Measurements from ENCODE around the gene SP100.

Gene SP100

DNA sequence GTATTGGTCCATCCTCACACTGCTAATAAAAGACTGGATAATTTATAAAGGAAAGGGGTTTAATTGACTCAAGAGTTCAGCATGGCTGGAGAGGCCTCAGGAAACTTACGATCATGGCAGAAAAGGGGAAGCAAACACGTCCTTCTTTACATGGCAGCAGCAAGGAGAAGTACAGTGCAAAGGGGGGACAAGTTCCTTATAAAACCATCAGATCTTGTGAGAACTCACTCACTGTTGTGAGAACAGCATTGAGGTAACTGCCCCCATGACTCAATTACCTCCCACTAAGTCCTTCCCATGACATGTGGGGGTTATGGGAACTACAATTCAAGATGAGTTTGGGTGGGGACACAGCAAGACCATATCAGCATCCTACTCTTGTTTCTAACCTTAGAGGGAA is 37.0 kb downstream of the SP100 start:
- TF ChIP-seq, protein P1, sequence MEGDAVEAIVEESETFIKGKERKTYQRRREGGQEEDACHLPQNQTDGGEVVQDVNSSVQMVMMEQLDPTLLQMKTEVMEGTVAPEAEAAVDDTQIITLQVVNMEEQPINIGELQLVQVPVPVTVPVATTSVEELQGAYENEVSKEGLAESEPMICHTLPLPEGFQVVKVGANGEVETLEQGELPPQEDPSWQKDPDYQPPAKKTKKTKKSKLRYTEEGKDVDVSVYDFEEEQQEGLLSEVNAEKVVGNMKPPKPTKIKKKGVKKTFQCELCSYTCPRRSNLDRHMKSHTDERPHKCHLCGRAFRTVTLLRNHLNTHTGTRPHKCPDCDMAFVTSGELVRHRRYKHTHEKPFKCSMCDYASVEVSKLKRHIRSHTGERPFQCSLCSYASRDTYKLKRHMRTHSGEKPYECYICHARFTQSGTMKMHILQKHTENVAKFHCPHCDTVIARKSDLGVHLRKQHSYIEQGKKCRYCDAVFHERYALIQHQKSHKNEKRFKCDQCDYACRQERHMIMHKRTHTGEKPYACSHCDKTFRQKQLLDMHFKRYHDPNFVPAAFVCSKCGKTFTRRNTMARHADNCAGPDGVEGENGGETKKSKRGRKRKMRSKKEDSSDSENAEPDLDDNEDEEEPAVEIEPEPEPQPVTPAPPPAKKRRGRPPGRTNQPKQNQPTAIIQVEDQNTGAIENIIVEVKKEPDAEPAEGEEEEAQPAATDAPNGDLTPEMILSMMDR (conservative IDR thresholded peaks at IDR 0.05): no peak
- no peak overlapping the region for H3K27ac ChIP-seq

DNA sequence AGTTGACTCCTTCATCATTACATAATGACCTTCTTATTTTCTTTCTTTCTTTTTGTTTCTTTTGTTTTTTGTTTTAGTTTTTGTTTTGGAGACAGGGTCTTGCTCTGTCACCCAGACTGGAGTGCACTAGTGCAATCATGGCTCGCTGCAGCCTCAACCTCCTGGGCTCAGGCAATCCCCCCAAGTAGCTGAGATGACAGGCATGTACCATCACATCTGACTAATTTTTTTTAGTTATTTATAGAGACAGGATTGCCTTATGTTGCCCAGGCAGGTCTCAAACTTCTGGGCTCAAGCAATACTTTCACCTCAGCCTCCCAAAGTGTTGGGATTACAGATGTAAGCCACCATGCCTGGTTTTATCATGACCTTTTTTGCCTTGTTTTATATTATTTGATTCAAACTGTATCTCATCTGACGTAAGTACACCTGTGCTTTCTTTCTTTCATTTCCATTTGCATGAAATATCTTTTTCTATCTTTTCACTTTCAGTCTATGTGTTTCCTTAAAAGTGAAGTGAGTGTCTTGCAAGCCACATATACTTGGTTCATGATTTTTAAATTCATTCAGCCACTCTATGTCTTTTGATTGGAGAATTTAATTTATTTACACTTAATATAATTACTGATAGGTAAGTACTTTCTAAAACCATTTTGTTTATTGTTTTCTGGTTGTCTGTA is 39.1 kb downstream of the SP100 start:
- TF ChIP-seq, protein P1 (conservative IDR thresholded peaks at IDR 0.05): no peak
- H3K27ac ChIP-seq: no peak overlapping the region

DNA sequence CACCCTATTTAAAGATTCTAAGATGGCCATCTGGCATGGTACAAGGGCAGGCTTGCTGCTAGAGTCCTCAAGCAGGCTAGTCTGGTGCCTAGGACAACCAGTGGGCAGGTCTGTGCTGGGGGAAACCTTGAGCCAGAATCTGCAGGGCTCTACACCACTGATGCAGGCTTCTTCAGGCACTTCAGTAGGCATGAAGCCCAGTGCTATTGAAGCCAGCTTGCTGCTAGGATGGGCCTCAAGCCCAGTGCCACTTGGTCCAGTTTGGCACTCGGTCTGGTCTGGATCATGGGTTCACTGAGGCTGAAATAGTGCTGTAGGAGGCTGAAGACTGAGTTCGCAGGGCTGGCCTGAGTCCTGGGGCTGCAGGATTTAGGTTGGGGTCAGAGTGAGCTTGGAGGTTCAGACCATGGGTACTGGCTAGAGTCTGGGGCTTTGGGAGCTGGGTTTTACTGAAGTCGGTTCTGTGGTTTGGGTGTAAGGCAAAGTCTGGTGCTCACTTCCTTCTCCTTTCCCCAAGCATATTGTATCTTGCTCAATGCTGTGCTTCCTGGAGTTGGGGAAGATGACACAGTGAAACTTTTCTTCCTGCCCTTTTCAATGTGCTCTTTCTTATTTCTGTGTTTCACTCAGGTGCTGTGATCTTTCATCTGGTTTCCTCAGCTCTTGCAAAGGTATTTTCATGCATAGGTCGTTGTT is 41.2 kb downstream of the SP100 start:
- TF ChIP-seq, protein P1 (conservative IDR thresholded peaks at IDR 0.05): no peak
- H3K27ac ChIP-seq: no peak overlapping the region

DNA sequence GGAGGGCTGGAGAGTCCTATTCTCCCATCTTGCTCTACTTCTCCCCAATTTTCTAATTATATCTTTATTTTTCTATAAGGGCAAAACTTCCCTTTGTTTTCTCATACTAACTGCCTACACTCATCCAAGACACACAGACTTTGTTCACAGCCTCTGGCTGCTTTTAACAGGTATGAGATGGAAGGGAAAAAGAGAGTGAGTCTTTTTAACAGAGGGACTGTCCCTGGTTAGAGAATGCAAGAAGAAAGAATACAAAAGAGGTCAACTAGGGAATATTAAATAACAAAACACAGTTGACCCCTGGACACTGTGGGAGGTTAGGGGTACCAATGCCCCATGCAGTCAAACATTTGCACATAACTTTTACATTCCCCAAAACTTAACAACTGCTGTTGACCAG is 41.8 kb downstream of the SP100 start:
- TF ChIP-seq, protein P1 (conservative IDR thresholded peaks at IDR 0.05): no peak
- no peak overlapping the region for H3K27ac ChIP-seq

DNA sequence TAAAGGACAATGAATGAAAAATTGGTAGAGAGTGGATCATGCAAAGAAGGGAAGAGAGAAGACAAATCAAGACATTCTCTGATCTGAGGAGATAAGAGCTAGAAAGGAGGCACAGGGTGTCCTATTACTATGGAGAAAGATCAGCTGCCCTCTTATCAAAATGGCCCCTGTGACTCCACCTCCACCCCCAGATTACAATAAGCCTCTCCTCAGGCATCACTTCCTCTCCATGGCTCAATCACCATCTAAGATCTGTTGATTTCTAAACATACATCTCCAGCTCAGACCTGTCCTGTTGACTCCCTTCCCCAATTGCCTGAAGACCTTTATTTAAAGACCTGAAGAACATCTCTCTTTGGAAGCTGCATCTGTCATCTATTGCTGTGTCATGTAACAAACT is 43.2 kb downstream of the SP100 start:
- TF ChIP-seq, protein P1 (conservative IDR thresholded peaks at IDR 0.05): no peak

DNA sequence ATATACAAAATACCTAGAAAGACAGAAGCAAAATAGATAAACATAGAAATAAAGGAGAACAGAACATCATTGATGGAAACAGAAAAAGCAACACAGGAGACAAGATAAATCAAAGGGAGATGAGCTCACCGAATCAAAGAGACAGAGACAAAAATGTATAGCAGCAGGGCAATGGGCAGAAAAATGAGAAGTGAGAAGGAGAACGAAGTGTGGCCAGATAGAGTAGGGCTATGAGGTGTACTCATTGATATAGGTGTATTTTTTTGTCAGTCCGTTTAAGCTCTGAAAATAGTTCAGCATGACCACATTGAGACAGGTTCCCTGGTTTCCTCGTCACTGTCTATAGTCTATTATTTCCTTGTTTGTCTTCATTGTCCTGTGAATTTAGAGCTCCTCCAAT is 55.1 kb downstream of the SP100 start:
- no peak overlapping the region for H3K27ac ChIP-seq
- TF ChIP-seq, protein P1 (conservative IDR thresholded peaks at IDR 0.05): no peak

More for the DNA sequence above, 43.2 kb downstream of the SP100 start:
- H3K27ac ChIP-seq: no peak overlapping the region

DNA sequence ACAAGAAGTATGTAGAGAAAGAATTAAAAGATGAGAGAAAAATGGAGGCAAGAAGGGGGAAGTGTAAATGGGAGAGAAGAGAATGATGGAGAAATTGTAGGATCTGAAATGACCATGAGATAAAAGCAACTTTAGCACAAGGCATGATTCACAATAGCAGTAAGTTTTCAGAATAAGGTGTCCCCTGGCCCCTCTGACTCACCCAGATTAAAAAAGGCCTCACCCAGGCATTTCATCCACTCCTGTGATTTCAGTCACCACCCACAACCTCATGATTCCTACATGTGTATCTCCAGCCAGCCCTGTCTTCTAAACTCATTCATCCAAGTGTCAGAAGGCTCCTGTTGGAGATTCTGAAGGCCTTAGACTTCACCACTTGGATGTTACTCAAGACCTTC is 56.6 kb downstream of the SP100 start:
- H3K27ac ChIP-seq: no peak overlapping the region
- TF ChIP-seq, protein P1 (conservative IDR thresholded peaks at IDR 0.05): no peak

All from VCaP (cell line).